ENCODE measurements around the gene TUBA3E. TPM values are rescaled to one million over a fixed set of nuclear protein-coding genes. Genes with fewer than 3 reads are reported as not detected.
"Not testable (repeated sequence)": the region's sequence is repeated elsewhere in the genome, so short reads cannot be mapped to it uniquely, and the experiment has no call there.

Gene TUBA3E
- polyA plus RNA-seq, 2 of the 4 experiments (the other 2 are of a cell fraction): not detected

DNA sequence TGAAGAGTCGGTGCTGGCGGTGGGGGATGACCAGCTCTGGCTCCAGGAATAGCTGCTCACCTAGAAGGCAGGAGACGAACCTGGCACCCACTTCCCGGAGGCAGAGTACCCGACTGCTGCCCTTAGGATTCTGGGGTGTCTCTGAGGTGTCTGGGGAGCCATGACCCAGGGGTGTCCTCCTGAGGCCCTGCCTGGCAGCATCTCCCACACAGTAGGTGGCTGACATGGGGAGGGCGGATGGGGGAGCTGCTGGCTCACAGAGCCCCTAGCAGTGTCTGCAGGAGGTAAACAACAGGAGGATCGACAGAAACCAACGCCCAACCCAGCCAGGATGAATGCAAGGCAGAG lies 43.8 kb downstream of the TUBA3E start:
- DNase-seq (ENCODE audit: low read depth in 1 of 2, low spot score in 1 of 2); H3K9me3 ChIP-seq; FAIRE-seq; CTCF ChIA-PET; H3K27ac ChIP-seq; H3K4me2 ChIP-seq; H3K4me1 ChIP-seq; H3K4me3 ChIP-seq; ATAC-seq; POLR2A ChIA-PET: not testable (repeated sequence)
- 95% methylated on average over 7 of the region's 8 CpGs for WGBS (ENCODE audit: missing lambda C conversion rate)

DNA sequence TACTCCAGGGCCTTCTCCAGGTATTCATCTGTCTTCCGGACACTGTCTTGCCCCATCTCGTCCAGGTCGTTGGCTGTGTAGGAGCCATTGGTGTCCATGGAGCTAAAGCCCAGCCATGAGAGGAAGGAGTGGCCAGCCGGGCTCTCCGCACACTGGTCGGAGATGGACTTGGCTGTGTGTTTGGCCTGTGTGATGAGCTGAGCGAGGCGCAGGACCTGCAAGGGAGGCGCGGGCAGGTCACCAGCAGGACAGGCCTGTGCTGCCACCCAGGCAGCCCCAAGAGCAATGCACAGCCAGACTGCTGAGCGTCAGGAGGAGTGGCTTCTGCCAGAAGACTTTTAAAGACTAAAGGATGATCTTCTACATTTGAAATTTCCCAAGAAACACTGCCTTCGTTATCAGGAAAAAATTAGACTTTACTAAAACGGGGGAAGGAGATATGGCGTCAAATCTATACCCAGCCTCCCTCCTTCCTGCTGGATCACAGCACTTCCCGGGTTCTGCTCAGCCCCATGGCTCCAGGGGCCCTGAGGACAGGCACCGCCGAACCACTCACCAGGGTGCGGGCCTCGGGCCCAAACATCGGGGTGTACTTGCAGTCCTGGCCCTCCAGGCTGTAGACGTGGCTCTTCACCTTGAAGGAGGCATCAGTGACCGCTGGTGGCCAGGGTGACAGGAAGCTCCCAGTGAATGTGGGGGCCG lies 44.4 kb downstream of the TUBA3E start:
- H3K9me3 ChIP-seq; POLR2A ChIA-PET; H3K4me2 ChIP-seq; ATAC-seq; FAIRE-seq; DNase-seq (ENCODE audit: low read depth in 1 of 2, low spot score in 1 of 2); CTCF ChIA-PET; H3K27ac ChIP-seq; H3K4me3 ChIP-seq; H3K4me1 ChIP-seq: not testable (repeated sequence)
- WGBS (ENCODE audit: missing lambda C conversion rate): 95% methylated on average over 18 of the region's 23 CpGs

DNA sequence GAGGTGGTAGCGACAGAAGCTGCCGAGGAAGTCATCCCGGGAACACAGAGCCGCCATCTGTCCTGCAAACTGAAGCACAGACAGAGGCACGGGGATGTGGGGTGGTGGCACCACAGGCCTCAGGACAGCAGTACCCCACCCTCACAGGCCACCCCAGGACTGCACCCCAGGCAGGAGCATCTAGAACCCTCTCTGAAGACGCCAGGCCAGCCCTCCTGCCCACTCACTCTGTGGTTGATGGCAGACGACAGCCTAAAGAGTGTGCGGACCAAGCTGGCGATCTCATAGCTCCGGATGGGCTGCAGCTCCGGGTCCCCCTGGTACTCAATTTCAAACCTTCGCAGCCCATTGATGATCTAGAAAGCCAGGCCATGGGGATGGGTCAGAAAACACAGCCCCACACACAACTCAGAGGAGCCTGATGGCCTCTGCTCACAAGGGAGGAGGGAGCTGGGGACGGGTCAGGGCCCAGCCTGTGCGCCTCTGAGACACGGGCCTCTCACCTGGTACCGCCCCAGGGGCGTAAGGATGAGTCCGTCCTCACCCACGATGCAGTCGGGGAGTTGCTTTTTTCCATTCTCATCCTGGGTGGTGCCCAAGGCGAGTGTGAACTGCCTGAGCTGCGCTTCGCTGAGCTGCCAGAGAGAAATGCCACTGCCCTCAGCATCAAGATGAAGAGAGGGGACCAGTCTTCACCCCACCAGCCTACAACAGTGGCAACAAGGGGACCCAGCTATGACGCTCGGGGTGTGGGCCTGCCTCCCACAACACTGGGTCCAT lies 45.2 kb downstream of the TUBA3E start:
- Histone ChIP-seq H3K4me1 (no peaks in the 10 kb centered on the region), H3K9me3 (no peaks in the 10 kb centered on the region), H3K4me3 (no peak overlapping the region), H3K4me2 (no peak overlapping the region), H3K27ac (no peak overlapping the region)
- CTCF ChIA-PET: no interaction called here
- no peak for FAIRE-seq
- POLR2A ChIA-PET: no interaction called here
- ATAC-seq: no peak
- WGBS (ENCODE audit: missing lambda C conversion rate): 93% methylated on average over 17 of the region's 25 CpGs
- no peak for DNase-seq (ENCODE audit: low read depth in 1 of 2, low spot score in 1 of 2)
- no peak for TF ChIP-seq NPAS2 (CRISPR knock-in tag; IDR thresholded peaks at IDR 0.05; ENCODE audit: borderline replicate concordance)
- no peak for TF ChIP-seq HDAC2 (IDR thresholded peaks at IDR 0.05)
- TF ChIP-seq NFE2L2 (conservative IDR thresholded peaks at IDR 0.05; ENCODE audit: low read length): no peak
- TF ChIP-seq FOSL2 (IDR thresholded peaks at IDR 0.05): no peak
- TF ChIP-seq FOSL2 (CRISPR knock-in tag; IDR thresholded peaks at IDR 0.05): no peak
- TF ChIP-seq CEBPB (IDR thresholded peaks at IDR 0.05): no peak
- no peak for TF ChIP-seq ZC3H11A (IDR thresholded peaks at IDR 0.05)
- no peak for TF ChIP-seq JUN (IDR thresholded peaks at IDR 0.05)
- no peak for TF ChIP-seq CHD2 (IDR thresholded peaks at IDR 0.05; ENCODE audit: low read length, partially characterized antibody)
- TF ChIP-seq, protein P1, sequence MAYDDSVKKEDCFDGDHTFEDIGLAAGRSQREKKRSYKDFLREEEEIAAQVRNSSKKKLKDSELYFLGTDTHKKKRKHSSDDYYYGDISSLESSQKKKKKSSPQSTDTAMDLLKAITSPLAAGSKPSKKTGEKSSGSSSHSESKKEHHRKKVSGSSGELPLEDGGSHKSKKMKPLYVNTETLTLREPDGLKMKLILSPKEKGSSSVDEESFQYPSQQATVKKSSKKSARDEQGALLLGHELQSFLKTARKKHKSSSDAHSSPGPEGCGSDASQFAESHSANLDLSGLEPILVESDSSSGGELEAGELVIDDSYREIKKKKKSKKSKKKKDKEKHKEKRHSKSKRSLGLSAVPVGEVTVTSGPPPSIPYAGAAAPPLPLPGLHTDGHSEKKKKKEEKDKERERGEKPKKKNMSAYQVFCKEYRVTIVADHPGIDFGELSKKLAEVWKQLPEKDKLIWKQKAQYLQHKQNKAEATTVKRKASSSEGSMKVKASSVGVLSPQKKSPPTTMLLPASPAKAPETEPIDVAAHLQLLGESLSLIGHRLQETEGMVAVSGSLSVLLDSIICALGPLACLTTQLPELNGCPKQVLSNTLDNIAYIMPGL (CRISPR knock-in tag; IDR thresholded peaks at IDR 0.05; ENCODE audit: borderline replicate concordance): no peak
- no peak for TF ChIP-seq PBX3 (IDR thresholded peaks at IDR 0.05)
- no peak for TF ChIP-seq HES2 (IDR thresholded peaks at IDR 0.05)
- TF ChIP-seq, protein P2, sequence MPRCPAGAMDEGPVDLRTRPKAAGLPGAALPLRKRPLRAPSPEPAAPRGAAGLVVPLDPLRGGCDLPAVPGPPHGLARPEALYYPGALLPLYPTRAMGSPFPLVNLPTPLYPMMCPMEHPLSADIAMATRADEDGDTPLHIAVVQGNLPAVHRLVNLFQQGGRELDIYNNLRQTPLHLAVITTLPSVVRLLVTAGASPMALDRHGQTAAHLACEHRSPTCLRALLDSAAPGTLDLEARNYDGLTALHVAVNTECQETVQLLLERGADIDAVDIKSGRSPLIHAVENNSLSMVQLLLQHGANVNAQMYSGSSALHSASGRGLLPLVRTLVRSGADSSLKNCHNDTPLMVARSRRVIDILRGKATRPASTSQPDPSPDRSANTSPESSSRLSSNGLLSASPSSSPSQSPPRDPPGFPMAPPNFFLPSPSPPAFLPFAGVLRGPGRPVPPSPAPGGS (IDR thresholded peaks at IDR 0.05): no peak
- no peak for TF ChIP-seq ATOH8 (CRISPR knock-in tag; IDR thresholded peaks at IDR 0.05; ENCODE audit: low read depth)
- TF ChIP-seq RARB (CRISPR knock-in tag; IDR thresholded peaks at IDR 0.05): no peak
- no peak for TF ChIP-seq FOSB (CRISPR knock-in tag; IDR thresholded peaks at IDR 0.05)

DNA sequence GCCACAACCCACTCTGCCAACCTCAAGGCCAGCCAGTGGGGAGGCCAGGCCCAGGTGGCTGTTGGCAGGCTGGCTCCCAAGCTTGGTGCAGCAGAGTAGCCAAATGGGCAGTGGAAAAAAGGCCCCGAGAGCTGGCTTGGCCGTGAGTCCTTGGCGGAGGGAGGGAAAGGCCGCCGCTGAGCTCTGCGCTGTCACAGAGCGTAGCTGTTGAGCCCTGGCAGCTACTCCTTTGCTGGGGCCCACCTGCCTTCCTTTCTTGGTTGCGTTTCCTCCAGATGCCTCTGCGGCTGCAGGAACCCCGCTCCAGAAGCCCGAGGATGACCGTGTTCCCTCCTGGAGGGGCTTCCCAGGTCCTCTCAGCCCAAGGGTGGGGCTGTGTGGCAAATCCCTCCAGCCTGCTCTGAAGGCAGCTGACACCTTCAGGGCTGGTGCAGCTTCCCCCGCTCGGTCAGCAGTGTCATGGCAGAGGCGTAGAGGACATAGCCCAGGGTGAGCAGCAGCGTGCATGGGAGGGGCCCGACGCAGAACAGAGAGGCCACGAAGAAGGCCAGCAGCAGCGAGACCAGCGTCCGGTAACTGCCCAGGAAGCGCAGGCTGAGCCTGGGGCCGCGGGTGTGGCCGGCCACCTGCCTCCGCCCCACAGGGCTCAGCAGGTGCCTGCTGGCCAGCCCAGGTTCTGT lies 46.0 kb downstream of the TUBA3E start:
- FAIRE-seq; H3K9me3 ChIP-seq; H3K4me2 ChIP-seq; DNase-seq (ENCODE audit: low read depth in 1 of 2, low spot score in 1 of 2); H3K27ac ChIP-seq; H3K4me3 ChIP-seq; POLR2A ChIA-PET; ATAC-seq; H3K4me1 ChIP-seq: not testable (repeated sequence)
- CTCF ChIA-PET: interaction anchor here (0.6 kb wide), 2 partner anchors 30 to 1969 kb away, joined by 3 read pairs; partner anchors contain the start of gene MZT2B
- WGBS (ENCODE audit: missing lambda C conversion rate): 95% methylated on average over 23 of the region's 27 CpGs

DNA sequence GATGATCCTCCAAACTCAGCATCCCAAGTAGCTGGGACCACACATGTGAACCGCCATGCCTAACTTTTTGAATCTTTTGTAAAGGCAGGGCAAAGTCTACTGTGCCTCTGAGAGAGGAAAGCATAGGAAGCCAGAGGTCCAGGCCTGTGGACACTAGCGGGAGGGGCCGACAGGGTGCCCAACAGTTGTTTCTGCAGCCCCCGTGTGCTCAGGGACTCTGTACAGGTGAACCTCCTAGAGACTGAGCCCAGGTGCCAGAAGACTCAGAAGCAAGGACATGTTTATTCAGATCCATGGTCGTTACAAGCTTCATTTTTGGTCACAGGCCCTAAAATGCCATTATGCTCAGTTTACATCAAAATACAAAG lies 47.1 kb downstream of the TUBA3E start:
- ATAC-seq; H3K4me2 ChIP-seq; DNase-seq (ENCODE audit: low read depth in 1 of 2, low spot score in 1 of 2); H3K4me1 ChIP-seq; H3K4me3 ChIP-seq; POLR2A ChIA-PET; FAIRE-seq; H3K27ac ChIP-seq; H3K9me3 ChIP-seq: not testable (repeated sequence)
- CTCF ChIA-PET: interaction anchor here (1.3 kb wide), 1 partner anchor 181 kb away, joined by 4 read pairs; no protein-coding TSS in a partner anchor
- WGBS (ENCODE audit: missing lambda C conversion rate): 64% methylated on average over 4 of the region's 5 CpGs

All from A549 (cell line).